Measurements from ENCODE around the gene PGM5. TPM values are rescaled to one million over a fixed set of nuclear protein-coding genes. Genes with fewer than 3 reads are reported as not detected.

PGM5 gene
- total and polyA plus RNA-seq, 12 donors = 27.3 to 244 (median 121) TPM

- H3K9me3 ChIP-seq (replicated peaks in 1 of 3) = peaks cover 0 to 8% (median 0%) of the 10 kb centered on the region in 3 donors
- no peaks in the 10 kb centered on the region for H3K27me3 ChIP-seq
- H3K36me3 ChIP-seq (replicated peaks in 1 of 2) = no peaks in the 10 kb centered on the region
- peak overlapping the region in 3 of 5 donors; percentile 1 to 68 (median 21) for H3K27ac ChIP-seq
- WGBS, 4 donors = 18 to 31% (median 23%) methylated on average over 2 of the region's 2 CpGs
- TF ChIP-seq CTCF (IDR thresholded peaks at IDR 0.05) (no peak), POLR2A (IDR thresholded peaks at IDR 0.05) (no peak)
- peaks cover 5 to 25% of the 10 kb centered on the region in 2 donors for H3K4me1 ChIP-seq (replicated peaks in 1 of 2)
- intact Hi-C loops (cut with DNase I) = no loop called here
- no peak overlapping the region for H3K4me3 ChIP-seq
- no peak for DNase-seq
These were observed 131.7 kb downstream of the PGM5 start for GRCh38 chr9:68488126-68488525.

GRCh38 chr9:68489646-68490045, 133.2 kb downstream of the PGM5 start:
- DNase-seq = no peak
- H3K27ac ChIP-seq = peak overlapping the region in 2 of 5 donors; percentile 21 to 58
- peaks cover 0 to 8% (median 0%) of the 10 kb centered on the region in 3 donors for H3K9me3 ChIP-seq (replicated peaks in 1 of 3)
- no peaks in the 10 kb centered on the region for H3K27me3 ChIP-seq
- H3K4me1 ChIP-seq (replicated peaks in 1 of 2) = peaks cover 5 to 34% of the 10 kb centered on the region in 2 donors
- no peak overlapping the region for H3K4me3 ChIP-seq
- WGBS, 4 donors = 57 to 68% (median 64%) methylated on average over 4 of the region's 4 CpGs
- H3K36me3 ChIP-seq (replicated peaks in 1 of 2) = no peaks in the 10 kb centered on the region
- TF ChIP-seq POLR2A (IDR thresholded peaks at IDR 0.05) (no peak), CTCF (IDR thresholded peaks at IDR 0.05) (no peak)
- intact Hi-C loops (cut with DNase I) = no loop called here

DNA sequence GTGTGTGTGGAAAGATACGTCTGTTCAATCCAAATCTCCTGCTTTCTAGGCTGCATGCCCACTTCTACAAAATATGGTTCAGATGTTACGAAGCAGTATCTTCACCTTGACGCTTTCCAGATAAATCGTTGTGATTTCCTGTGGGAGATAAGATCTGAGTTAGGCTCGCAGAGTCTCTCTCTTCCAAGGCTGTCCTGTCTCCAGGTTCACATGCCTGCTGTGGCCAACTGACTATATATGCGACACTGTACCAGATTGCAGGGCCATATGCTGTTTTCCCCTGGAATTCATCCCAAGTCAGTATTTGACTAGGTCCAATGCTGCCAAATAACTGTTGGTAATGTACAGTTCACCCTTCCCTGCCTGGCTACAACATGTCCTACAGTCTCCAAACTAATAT, 136.4 kb downstream of the PGM5 start:
- WGBS, 4 donors = 30 to 44% (median 31%) methylated on average over 6 of the region's 6 CpGs
- Histone ChIP-seq H3K4me1 (replicated peaks in 1 of 2) (peaks cover 5 to 32% of the 10 kb centered on the region in 2 donors), H3K27me3 (no peaks in the 10 kb centered on the region), H3K9me3 (replicated peaks in 1 of 3) (no peaks in the 10 kb centered on the region), H3K27ac (peak overlapping the region in 2 of 5 donors; percentile 41 to 68), H3K36me3 (replicated peaks in 1 of 2) (no peaks in the 10 kb centered on the region), H3K4me3 (no peak overlapping the region)
- intact Hi-C loops (cut with DNase I) = no loop called here
- TF ChIP-seq POLR2A (IDR thresholded peaks at IDR 0.05) (no peak), CTCF (IDR thresholded peaks at IDR 0.05) (no peak)
- DNase-seq = peak in 6 of 7 donors; percentile 30 to 60 (median 46)

GRCh38 chr9:68493541-68493940, 137.1 kb downstream of the PGM5 start:
- DNase-seq = no peak
- H3K36me3 ChIP-seq (replicated peaks in 1 of 2) = no peaks in the 10 kb centered on the region
- H3K9me3 ChIP-seq (replicated peaks in 1 of 3) = no peaks in the 10 kb centered on the region
- peaks cover 5 to 28% of the 10 kb centered on the region in 2 donors for H3K4me1 ChIP-seq (replicated peaks in 1 of 2)
- intact Hi-C loops (cut with DNase I) = no loop called here
- H3K27ac ChIP-seq = peak overlapping the region in 1 of 5 donors; percentile 58
- TF ChIP-seq POLR2A (IDR thresholded peaks at IDR 0.05) = no peak
- TF ChIP-seq CTCF (IDR thresholded peaks at IDR 0.05) = no peak
- no peaks in the 10 kb centered on the region for H3K27me3 ChIP-seq
- no peak overlapping the region for H3K4me3 ChIP-seq
